MM.1S (cell line): ENCODE results near the gene FNIP2.

Experiments
- DNase-seq: peaks from one replicate; pipeline ENCODE4 v3.0.0-alpha.2; 2015
- H2AFZ ChIP-seq: fragments of 300-600 bp; sonication (generic); 2 replicates; pipeline ENCODE4 v1.6.0; 2016; ENCODE audit warnings: antibody characterized with exemption, low read length
- H3F3A ChIP-seq: fragments of 300-600 bp; sonication (generic); 2 replicates; pipeline ENCODE4 v1.6.1; 2016; ENCODE audit warnings: mild to moderate bottlenecking, antibody characterized with exemption, low read length, moderate library complexity, mixed read lengths; ENCODE audit not compliant: insufficient read depth
- H3K27ac ChIP-seq: fragments of 300-600 bp; sonication (generic); 2 replicates; pipeline ENCODE4 v1.5.1; 2016; ENCODE audit warnings: mild to moderate bottlenecking, low read length
- H3K27me3 ChIP-seq: fragments of 300-600 bp; sonication (generic); replicated peaks from 2 replicates; pipeline ENCODE4 v1.6.0; 2016; ENCODE audit warnings: low read length; ENCODE audit not compliant: insufficient read depth
- H3K36me3 ChIP-seq: fragments of 300-600 bp; sonication (generic); replicated peaks from 2 replicates; pipeline ENCODE4 v1.6.1; 2016; ENCODE audit warnings: mild to moderate bottlenecking, low read length, mixed read lengths; ENCODE audit not compliant: insufficient read depth
- H3K4me1 ChIP-seq: fragments of 300-600 bp; sonication (generic); 2 replicates; pipeline ENCODE4 v1.6.1; 2016; ENCODE audit warnings: low read length, mixed read lengths
- H3K4me2 ChIP-seq: fragments of 300-600 bp; sonication (generic); 2 replicates; pipeline ENCODE4 v1.6.0; 2016; ENCODE audit warnings: low read depth, low read length
- H3K4me3 ChIP-seq: fragments of 300-600 bp; sonication (generic); 2 replicates; pipeline ENCODE4 v1.5.1; 2016; ENCODE audit warnings: low read length, mixed read lengths
- H3K79me2 ChIP-seq: fragments of 300-600 bp; sonication (generic); 2 replicates; pipeline ENCODE4 v1.6.1; 2016; ENCODE audit warnings: mixed run types, low read length, mixed read lengths
- H3K9ac ChIP-seq: fragments of 300-600 bp; sonication (generic); 2 replicates; pipeline ENCODE4 v1.6.1; 2016; ENCODE audit warnings: low read length, mixed read lengths
- H3K9me2 ChIP-seq: fragments of 300-600 bp; sonication (generic); replicated peaks from 2 replicates; pipeline ENCODE4 v1.6.1; 2016; ENCODE audit warnings: mild to moderate bottlenecking, low read length, mixed read lengths; ENCODE audit not compliant: insufficient read depth
- H3K9me3 ChIP-seq: fragments of 300-600 bp; sonication (generic); replicated peaks from 2 replicates; pipeline ENCODE4 v1.6.1; 2016; ENCODE audit warnings: mild to moderate bottlenecking, low read length, mixed read lengths; ENCODE audit not compliant: insufficient read depth
- H4K20me1 ChIP-seq: fragments of 300-600 bp; sonication (generic); 2 replicates; pipeline ENCODE4 v1.6.1; 2016; ENCODE audit warnings: mild to moderate bottlenecking, low read length, moderate library complexity, mixed read lengths; ENCODE audit not compliant: insufficient read depth
- CTCF ChIP-seq: fragments of 300-600 bp; sonication (generic); IDR thresholded peaks from 2 replicates; pipeline ENCODE4 v1.5.1; 2016; ENCODE audit warnings: antibody characterized with exemption, low read length, mixed read lengths
- EZH2 ChIP-seq: fragments of 300-600 bp; sonication (generic); optimal IDR thresholded peaks from 2 replicates; pipeline ENCODE3; 2017; ENCODE audit warnings: low read depth, mild to moderate bottlenecking, antibody characterized with exemption, low read length, mixed read lengths
- EZH2phosphoT487 ChIP-seq: fragments of 300-600 bp; sonication (generic); IDR thresholded peaks from 2 replicates; pipeline ENCODE4 v1.6.1; 2018; ENCODE audit warnings: antibody characterized with exemption, low read length

FNIP2 gene

GRCh38 chr4:158786955-158787354 is 18.1 kb downstream of the FNIP2 start:
- no peak overlapping the region for H3K4me2 ChIP-seq

GRCh38 chr4:158787709-158788475 is 19.1 kb downstream of the FNIP2 start:
- Histone ChIP-seq H3K79me2 (peaks cover 89% of the 10 kb centered on the region), H4K20me1 (no peaks in the 10 kb centered on the region), H3K36me3 (no peaks in the 10 kb centered on the region), H3K9me3 (no peaks in the 10 kb centered on the region), H3K9ac (no peak overlapping the region), H3K4me1 (no peaks in the 10 kb centered on the region; the same call in 1 of the 2 replicates), H3F3A (no peaks in the 10 kb centered on the region; the same call in 1 of the 2 replicates), H3K4me3 (no peak overlapping the region), H3K27ac (no peak overlapping the region), H3K27me3 (no peaks in the 10 kb centered on the region), H3K4me2 (no peak overlapping the region), H3K9me2 (no peaks in the 10 kb centered on the region), H2AFZ (no peak overlapping the region)
- no peak for TF ChIP-seq EZH2phosphoT487
- TF ChIP-seq EZH2 = no peak
- TF ChIP-seq CTCF = no peak
- DNase-seq = no peak

More at GRCh38 chr4:158786955-158787354, 18.1 kb downstream of the FNIP2 start:
- Histone ChIP-seq H4K20me1 (no peaks in the 10 kb centered on the region), H3K9me3 (no peaks in the 10 kb centered on the region), H3K79me2 (peaks cover 89% of the 10 kb centered on the region), H2AFZ (no peak overlapping the region), H3K9ac (no peak overlapping the region), H3K4me1 (no peaks in the 10 kb centered on the region; the same call in 1 of the 2 replicates), H3K9me2 (no peaks in the 10 kb centered on the region), H3K36me3 (no peaks in the 10 kb centered on the region), H3K4me3 (no peak overlapping the region), H3K27me3 (no peaks in the 10 kb centered on the region), H3K27ac (no peak overlapping the region), H3F3A (no peaks in the 10 kb centered on the region; the same call in 1 of the 2 replicates)
- DNase-seq = no peak
- TF ChIP-seq EZH2 (no peak), CTCF (no peak), EZH2phosphoT487 (no peak)

- Histone ChIP-seq H3K9me2 (no peaks in the 10 kb centered on the region), H3K9me3 (no peaks in the 10 kb centered on the region), H3K9ac (no peak overlapping the region), H3K27me3 (no peaks in the 10 kb centered on the region), H3K4me1 (no peaks in the 10 kb centered on the region; the same call in 1 of the 2 replicates), H3F3A (no peaks in the 10 kb centered on the region; the same call in 1 of the 2 replicates), H4K20me1 (no peaks in the 10 kb centered on the region), H3K79me2 (peaks cover 89% of the 10 kb centered on the region), H2AFZ (no peak overlapping the region), H3K27ac (no peak overlapping the region), H3K4me2 (no peak overlapping the region), H3K36me3 (no peaks in the 10 kb centered on the region), H3K4me3 (no peak overlapping the region)
- TF ChIP-seq EZH2 = no peak
- TF ChIP-seq CTCF = no peak
- TF ChIP-seq EZH2phosphoT487 = no peak
- DNase-seq = no peak
Measured at GRCh38 chr4:158788516-158788915, 19.7 kb downstream of the FNIP2 start.
